NOMO-1 treated with dmso at 0.1 percent for 144 hours (cell line): ENCODE data around the gene SRGAP2B.
"Not testable (repeated sequence)": the region's sequence is repeated elsewhere in the genome, so short reads cannot be mapped to it uniquely, and the experiment has no call there.

ENCODE experiments used
- DNase-seq: peaks from one replicate; lab custom pipeline; 2025; ENCODE audit not compliant: unreplicated experiment; lab: John Stamatoyannopoulos, UW

SRGAP2B gene

DNA sequence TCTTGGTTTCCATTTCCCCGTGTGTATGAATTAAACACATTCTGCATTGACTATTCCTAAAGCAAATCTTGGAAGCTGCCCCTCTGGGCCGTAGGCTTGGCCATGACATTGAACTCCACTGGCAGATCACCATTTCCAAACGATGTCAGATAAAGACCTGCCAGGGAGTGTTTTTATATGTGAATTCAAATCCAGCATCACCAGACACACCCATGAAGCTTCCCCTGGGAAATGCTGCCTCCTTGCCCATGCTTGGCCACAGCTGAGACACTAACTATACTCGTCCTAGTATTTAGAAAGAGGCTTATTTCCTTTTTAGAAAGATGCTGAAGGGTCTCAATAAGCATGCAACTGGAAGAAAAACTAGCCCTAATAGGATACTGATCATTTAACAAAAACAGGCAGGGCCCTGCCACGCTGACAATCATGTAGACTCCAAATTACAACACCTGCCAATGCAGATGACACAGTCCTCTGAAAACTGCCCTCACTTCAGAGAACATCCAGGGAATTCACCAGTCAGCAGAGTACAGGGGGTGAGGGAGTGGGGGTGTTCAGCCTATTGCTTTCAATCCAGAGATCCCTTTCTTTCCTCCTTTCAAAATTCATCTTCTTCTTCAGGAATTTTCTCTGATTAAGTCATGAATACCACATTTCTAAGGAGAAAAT, 94.9 kb downstream of the SRGAP2B start:
- DNase-seq = not testable (repeated sequence)

DNA sequence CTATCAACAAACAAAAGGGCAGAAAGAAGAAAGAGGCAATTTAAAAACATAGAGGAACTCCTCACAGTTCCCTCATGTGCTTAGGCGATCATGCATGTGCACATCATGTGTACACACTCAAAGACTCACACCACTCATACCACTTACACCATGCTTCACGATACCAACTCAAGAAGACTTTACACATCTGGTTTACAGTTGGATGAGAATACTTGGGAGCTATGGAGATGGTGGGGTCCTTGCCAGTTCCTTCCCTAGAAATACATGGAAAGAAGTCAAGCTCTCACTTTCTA, 96.2 kb downstream of the SRGAP2B start:
- not testable (repeated sequence) for DNase-seq

DNA sequence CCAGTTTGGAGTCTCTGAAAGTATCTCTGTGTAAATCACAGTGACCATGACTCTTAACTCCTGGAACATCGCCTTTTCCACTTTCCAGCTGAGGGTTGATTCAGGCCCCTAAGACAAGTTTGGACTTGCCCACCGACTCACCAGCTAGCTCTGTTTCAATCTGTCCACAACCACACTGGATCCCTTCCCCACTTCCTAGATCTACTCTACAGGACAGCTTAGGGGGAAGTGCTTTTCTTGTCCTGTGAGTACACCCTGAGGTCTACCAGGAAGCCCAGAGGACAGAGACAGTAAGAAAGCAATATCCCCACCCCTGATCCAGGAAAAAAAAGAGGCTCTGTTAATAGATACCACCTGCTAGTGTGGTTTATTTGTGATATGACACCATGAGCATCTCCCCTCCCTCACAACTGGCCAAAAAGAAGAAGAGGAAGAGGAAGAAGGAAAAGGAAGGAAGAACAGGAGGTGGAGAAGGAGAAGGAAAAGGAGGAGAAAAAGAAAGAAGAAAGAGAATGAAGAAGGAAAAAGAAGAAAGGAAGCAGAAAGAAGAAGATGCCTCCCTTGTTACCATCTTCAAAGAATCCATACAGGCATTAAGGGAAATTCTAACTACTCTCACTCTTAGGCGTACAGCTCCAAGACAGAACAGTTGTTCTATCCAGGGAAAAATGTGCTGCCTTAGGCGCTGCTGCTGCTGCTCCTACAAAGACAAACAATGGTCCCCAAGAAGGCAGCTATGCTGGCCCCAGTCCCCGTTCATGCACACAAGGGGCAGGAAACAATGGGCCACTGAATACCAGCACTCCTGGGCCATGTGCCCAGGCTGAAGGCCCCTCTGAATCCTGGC, 96.8 kb downstream of the SRGAP2B start:
- not testable (repeated sequence) for DNase-seq

DNA sequence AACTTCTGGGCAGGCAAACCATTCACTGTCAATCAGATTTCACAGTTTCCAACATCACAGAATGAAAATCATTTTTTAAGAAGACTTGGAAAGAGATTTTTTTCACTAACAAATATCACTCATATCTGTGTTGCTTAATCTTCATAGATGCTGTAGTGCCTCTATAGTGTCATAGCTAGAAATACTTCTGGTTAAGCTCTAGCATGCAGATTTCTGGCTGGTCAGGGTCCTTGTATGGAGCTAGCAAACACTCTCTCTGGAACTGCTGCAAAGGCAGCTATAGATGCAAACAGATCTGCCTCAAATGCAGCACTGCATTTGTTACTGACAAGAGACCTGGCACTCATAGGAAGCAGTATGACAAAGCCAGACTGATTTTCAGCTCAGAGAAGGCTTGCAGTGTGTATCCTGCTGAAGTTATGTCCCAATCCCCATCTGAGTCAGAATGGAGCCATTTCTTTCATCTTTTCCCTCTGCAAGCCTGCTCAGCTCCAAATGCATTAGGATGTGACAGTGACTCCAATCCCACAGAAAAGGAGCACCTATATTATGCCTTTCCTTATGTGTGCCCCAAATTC, 99.2 kb downstream of the SRGAP2B start:
- not testable (repeated sequence) for DNase-seq

DNA sequence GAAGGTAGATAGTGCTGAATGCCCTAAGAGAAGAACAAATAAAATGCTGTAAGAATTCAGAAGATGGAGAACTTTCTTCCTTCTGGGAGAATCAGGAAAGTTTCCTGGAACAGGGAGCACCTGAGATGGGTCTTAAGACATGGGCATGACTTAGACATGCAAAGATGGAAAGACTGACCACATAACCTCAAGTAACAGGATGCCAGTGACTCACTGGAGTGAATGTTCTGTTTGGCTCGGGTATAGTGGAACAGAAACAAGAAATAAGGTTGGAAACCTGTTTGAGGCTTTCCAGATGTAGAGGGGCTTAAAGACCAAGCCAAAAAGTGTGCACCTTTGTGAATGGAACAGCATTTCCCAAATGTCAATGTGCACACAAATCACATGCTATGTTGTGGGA, 102.2 kb downstream of the SRGAP2B start:
- not testable (repeated sequence) for DNase-seq

DNA sequence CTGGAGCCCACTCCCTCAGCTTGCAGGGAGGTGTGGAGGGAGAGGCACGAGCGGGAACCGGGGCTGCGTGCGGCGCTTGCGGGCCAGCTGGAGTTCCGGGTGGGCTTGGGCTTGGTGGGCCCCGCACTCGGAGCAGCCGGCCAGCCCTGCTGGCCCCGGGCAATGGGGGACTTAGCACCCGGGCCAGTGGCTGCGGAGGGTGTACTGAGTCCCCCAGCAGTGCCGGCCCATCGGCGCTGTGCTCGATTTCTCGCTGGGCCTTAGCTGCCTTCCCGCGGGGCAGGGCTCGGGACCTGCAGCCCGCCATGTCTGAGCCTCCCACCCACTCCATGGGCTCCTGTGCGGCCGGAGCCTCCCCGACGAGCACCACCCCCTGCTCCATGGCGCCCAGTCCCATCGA, 104.5 kb downstream of the SRGAP2B start:
- not testable (repeated sequence) for DNase-seq

DNA sequence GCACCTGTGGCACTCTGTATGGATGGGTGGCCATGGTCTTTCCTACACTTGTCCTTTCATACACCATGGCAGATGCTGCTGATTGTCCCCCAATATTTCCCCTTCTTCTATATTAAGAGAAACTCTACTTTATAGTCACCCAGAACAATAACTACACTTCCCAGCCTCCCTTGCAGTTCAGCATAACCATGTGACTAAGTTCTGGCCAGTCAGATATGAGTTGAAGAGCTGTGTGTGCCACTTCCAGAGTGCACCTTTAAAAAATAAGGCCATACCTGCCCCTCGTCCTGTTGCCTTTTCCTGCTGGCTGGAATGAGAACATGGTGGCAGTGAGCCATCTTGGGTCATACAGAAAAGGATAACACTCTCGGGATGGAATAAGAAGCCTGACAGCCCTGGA, 108.0 kb downstream of the SRGAP2B start:
- DNase-seq = not testable (repeated sequence)

DNA sequence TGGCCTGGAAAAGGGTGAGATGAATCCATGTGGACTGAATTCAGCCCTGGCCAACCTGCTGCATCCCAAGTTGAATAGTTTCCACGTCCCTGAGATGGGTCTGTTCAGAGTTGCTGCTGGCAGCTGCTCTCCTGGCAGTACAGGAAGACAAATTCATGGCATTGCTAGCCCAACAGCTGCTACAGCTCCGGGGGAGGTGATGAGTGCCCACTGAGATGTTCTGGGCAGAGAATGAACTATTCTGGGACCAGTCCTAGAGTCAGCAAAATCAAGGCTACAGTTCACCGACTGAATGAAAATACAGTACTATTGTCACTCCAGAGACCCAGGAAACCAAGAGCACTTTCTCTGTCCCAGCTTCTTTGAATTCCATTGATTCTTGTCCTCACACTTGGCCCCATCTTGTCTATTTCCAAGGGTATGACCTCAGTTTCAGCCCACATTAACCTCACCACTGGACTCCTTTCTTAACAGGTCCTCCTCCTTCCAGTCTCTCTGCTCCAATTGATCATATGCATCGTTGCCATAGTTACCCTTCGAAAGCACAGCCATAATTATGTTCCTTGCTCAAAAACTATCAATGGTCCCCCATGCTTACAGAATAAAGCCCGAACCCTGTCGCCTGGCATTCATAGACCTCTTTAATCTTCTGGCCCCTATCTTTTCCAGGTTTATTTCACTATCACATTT, 108.8 kb downstream of the SRGAP2B start:
- DNase-seq = not testable (repeated sequence)

DNA sequence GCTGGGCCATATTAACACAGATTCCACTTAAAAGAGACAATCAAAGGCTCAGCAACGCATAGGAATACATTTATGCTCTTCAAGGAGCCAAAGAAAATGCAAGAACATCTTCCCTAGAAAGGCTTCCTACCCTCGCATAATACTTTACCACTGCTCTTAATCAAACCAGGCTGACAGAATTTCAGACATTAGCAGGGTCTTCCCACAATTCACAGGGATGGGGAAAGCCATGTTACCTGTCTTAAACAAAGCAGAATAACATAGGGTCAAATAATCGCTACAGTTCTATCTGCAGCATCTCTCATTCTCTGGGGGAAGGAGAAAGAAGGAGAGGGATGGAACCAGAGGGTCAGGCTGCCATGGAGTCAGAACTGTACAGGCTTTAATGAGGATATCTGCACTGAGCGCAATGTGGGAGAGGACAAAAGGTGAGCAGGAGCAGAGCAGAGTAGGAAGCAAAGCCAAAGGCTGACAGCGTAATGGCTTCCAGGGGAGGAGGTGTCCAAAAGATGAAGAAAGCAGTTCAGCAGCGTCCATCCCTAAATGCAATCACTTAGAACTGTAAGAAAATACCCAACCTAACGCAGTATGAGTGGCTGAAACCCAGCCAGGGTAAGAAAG, 109.5 kb downstream of the SRGAP2B start:
- not testable (repeated sequence) for DNase-seq

DNA sequence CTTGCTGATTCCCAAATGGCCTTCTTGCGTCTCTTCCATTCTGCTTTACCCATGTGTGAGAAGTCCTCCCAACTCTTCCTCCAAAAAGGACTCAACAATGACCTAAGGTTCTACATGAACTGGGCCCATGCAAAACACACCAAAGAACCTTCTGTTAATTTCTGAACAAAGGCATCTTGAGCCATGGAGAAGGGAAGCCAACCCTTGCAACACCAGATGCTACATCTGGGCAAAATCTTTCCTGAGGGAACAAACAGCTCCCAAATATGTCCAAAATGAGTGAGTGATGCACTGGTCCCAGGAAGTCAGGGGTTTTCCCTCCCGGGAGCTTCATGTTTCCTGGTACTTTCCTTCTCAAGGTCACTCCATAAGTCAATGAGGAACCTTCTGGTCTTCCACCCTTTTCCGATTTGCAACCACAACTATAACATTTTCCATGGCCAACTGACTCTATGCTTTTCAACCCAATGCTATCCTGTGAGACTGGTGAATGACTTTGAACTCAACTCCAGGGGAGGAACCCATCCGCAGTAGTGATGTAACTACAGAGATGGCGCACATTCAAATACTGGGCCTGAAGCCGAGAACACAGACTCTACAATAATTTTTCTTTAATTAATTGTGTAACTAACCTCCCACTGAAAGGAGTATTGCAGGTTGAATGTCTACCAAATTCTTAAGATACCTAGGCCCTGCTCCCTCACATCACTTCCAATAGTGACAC, 112.2 kb downstream of the SRGAP2B start:
- not testable (repeated sequence) for DNase-seq

DNA sequence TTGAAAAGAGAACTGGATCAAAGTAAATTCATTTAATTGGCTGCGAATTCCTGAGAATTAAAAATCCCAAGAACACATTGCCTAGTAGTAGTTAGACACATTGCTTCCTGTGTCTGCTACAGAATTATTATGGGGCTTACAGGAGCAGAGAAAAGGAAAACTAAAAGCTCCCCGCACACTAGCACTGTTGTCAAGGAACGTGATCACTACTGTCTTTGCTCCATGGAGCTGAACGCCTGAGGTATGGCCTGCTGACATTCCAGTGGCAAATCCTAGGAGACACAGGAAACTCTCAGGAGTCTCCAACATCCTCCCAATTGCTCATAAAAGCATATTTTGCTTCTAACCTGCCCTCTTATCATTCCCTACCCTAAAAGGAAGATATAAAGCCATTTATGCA, 114.0 kb downstream of the SRGAP2B start:
- DNase-seq = not testable (repeated sequence)

DNA sequence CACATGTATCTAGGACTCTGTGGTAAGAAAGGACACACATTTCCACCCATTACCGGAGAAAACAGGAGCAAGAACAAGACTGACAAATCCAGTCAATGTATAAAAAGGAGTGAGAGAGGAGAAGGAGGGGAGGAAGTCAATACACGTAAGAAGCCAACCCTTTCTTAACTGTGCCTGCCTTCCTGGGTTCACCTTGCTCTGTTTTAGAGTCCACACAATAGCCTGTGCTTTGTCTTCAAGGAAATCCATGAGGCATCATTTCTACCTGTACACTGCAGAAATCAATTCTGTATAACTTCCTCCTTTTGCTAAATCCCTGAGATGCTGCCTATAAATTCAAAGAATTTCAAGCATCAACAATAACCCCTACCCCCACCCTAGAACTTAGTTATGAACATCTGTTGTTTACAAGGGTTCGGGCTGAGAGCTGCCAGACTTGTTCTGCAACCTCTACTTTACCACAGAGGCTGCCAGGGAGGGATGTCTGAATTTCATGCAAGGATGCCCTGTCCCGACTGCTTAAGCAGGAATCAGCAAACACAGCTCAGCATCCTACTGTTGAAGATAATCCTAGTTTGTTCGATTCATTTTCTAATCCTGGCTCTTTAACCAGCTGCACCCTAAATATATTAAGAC, 115.0 kb downstream of the SRGAP2B start:
- DNase-seq = not testable (repeated sequence)

DNA sequence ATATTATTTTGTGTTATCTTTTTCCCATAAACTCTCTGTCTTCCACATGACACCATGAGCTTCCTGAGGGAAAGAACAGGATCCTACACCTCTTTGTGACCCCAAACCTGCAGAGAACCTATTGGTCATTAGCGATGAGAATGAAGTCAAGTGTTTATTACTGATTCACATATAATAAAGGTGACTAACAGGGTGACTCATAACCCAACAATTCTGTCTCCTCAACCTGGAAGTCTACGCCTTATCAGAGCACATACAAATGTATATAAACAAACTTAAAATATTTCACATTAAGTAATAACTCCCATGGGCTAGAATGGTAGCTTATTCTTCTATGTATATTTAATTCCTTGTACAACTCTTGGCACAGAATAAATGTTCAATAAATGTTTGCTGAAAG, 117.3 kb downstream of the SRGAP2B start:
- DNase-seq = not testable (repeated sequence)

DNA sequence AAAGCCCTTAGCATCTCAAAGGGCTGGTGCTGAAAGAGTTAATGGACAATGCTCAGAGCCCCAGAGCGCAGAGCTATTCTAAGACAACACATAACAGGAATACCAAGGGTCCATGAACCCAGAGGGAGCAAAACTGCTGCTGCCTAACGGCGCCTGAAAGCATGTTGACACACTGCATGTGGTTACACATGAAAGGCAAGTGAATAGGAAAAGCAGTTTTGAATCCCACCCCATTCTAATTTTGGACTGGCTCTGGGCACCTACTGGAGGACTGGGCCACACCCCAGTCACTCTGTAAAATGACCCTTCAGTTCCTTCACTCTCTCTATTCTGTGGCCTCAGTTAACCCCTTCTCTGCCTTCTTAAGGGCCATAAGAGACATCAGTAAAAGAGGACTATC, 123.2 kb downstream of the SRGAP2B start:
- DNase-seq = not testable (repeated sequence)

DNA sequence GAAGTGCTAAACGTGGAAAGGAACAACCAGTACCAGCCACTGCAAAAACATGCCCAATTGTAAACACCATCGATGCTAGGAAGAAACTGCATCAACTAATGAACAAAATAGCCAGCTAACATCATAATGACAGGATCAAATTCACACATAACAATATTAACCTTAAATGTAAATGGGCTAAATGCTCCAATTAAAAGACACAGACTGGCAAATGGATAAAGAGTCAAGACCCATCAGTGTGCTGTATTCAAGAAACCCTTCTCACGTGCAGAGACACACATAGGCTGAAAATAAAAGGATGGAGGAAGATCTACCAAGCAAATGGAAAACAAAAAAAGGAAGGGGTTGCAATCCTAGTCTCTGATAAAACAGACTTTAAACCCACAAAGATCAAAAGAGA, 128.6 kb downstream of the SRGAP2B start:
- DNase-seq = not testable (repeated sequence)

DNA sequence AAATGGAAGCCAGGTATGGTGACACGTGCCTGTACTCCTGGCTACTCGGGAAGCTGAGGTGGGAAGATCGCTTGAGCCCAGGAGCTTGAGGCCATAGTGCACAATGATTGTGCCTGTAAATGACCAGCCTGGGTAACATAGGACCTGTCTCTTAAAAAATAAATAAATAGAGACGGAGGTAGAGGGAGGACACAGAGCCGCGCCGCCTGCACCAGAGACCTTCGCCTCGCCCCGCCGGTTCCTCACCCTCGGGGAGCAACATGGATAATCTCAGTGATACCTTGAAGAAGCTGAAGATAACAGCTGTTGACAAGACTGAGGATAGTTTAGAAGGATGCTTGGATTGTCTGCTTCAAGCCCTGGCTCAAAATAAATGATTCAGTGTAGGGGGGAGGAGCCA, 130.4 kb downstream of the SRGAP2B start:
- not testable (repeated sequence) for DNase-seq

DNA sequence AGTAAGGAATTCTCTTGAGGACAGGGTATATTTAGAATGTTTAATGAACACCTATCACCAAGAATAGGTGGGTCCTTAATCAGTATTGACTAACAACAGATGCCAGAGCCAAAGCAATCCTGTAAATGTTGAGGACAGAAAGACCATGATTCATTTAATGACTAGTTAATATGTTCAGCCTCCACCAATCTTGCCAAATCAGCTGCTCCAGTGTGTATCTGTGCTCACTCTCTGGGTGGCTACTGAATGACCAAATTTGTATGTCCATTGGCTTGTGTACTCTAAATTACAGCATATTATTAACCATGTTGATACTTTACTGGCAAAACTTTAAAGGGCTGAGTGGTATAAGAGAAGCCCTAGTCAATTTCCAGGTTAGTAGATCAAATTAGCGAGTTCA, 130.9 kb downstream of the SRGAP2B start:
- not testable (repeated sequence) for DNase-seq

DNA sequence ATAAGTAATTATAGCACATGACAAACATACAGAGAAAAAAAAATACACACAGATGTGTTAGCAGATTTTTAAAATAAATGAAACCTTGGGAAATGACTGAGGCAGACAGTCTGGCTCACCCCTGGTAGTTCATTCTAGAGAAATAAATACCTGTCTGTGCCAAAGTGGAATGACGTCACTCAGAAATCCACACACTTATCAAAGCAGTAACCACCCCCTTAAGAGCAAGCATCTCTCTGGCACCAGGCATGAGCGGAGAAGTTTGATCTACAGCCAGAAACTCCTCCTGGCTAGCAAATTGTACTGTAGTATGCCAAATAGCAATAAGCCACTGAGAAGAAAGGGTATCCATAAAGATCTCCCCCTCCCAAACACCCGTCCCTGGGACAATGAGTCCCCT, 131.6 kb downstream of the SRGAP2B start:
- DNase-seq = not testable (repeated sequence)

DNA sequence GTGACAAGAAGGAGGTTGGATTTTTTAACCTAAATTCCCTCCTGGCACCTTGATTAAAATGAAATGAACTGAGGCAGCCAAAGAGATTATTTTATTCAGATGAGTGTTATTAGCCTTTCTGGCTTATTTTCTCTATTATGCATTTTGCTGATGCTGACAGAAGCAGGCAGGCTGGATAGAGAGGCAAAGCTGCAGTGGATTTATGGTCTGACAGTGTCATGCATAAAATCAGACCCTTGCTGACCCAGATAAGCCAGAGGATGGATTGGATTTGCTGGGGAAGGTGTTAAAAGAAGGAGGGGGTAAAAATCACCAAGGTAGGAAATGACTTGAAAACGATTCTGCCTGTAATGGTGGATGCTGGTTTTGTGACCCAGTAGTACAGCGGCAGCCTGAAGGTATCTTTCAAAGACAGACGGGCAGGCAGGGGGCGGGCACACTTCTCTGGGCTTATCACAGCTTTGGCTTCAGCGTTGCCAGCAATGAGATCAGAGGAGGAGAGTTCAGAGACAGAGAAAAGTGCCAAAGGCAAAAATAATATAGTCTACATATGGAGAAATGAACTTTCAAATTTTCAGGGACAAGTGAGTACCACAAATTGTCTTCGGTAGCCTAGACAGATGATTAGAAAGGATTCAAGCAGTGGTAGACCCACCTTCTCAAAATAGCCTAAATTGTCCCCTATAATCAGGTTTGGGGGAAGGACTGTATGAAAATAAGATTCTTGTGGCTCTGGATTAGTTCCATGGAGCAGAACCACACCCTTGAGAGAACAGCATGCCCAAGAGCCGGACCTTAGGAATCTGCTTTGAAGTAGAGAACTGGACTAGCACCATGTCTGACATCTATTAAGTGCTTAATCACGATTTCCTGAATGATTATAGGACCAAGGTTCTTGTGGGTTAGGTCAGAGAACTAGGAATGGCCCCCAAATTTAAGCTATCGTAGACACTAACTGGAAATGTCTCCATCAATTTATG, 133.2 kb downstream of the SRGAP2B start:
- not testable (repeated sequence) for DNase-seq
